ENCODE results near the gene EHHADH.
"Not testable (repeated sequence)": the region's sequence is repeated elsewhere in the genome, so short reads cannot be mapped to it uniquely, and the experiment has no call there.

The EHHADH gene

DNA sequence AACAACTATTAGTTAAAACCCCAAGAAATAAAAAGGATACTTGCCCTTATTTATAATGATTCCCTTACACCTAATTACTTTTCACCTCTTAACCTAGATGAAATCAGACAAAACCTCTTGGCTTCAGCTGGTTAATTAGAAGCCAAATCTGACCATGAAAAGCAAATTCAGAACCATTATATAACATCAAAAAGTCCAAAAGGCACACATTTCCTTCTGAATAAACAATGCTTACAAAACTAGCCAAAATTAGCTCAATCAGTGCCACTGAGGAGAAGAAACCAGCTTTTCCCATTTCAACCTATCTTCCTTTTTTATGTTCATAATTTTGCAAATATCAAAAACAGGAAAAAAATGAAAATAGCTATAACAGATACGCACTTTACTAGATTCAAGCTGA, 3.2 kb downstream of the EHHADH start:
- DNase-seq, result no peak

DNA sequence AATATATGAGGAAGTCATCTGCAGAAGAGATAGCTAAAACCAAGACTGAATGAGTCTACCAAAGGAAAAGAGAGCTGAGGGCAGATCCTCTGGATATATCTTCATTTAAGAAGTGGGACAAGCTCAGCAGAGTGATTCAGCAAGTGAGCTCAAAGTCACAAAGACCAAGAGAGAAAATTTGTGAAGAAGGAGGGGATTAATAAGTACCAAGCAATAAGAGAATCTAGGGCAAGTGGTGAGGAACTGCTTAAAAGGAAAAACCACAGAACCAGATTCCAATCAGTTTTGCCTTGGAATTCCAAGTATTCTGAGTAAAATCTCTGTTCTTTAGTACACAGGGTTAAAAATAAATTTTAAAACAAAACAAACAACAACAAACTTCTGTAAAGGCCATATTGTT, 3.6 kb downstream of the EHHADH start:
- DNase-seq, result no peak

DNA sequence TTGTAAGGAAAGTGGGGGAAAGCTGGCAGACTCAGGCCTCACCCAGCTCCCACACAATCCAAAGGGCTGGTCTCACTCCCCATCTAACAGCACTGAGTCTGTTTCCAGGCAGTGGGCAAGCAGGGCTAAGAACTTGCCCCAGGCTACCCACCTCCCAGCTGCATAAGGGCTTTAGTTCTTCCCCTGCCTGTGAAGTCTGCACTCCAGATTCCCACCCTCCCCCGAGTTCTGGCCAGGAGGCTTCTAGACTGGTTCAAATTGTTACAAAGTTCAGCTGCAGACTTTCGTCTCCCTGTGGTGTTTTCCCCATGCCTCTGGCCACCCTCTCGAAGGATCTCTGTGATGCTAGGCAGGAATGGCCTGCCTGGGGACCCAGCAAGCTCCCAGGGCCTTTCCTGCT, 11.2 kb downstream of the EHHADH start:
- DNase-seq, result no peak

DNA sequence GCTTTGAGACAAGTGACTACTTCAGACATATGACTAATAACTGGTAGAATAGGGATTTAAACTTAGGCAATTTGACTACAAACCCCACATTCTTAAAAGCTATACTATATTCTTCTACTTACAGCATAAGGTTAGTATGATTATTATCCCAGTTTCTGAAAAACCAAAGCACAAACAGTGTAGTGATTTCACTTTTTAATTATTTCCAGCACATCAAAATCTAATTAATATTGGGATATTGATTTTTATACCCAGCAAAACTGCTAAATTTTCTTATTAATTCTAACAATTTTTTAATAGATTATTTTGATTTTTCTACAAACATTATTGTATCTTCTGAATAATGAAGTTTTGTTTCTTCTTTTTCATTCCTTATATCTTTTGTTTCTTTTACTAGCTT, 16.9 kb downstream of the EHHADH start:
- DNase-seq, result no peak

DNA sequence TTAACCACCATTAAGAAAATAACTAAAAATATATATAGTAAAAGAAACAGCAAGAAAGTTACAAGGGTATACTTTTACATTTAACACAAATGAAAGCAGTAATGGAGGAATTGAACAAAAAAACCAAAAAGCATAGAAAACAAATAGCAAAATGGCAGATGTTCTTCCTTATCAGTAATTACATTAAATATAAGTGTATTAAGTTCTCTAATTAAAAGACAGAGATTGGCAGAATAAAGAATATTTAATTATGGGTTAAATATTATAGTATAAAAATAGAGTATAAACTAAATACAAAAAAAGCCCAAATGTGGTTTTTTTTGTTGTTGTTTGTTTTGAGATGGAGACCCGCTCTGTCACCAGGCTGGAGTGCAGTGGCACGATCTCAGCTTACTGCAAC, 20.5 kb downstream of the EHHADH start:
- no peak for DNase-seq

DNA sequence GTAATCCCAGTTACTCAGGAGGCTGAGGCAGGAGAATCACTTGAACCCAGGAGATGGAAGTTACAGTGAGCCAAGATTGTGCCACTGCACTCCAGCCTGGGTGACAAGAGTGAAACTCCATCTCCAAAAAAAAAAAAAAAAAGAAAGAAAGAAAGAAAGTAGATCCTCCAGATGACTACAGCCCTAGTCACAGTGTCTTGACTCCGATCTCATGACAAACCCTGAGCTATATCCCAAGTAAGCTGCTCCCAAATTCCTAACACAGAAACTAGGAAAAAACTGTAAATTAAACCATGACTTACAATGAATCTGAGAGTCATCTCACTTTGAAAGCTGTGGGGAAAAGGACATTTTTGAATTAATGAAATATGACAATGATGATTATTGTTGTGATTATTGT, 27.3 kb downstream of the EHHADH start:
- not testable (repeated sequence) for DNase-seq

DNA sequence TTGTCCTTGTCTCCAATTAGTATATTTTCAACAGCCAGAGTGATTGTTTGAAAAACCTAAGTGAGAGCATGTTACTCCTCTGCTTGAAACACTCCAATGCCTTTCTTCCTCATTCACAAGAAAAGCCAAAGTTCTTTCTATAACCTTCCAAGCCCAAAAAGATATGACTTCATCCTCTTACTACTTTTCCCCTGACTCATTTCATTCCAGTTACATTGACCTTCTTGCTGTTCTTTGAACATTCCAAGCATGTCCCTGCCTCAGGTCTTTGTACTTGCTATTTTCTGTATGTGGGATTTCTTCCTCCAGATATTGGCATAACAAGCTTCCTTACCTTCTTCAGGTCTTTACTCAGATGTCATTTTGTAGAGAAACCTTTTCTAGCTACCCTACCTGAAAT, 28.3 kb downstream of the EHHADH start:
- no peak for DNase-seq

DNA sequence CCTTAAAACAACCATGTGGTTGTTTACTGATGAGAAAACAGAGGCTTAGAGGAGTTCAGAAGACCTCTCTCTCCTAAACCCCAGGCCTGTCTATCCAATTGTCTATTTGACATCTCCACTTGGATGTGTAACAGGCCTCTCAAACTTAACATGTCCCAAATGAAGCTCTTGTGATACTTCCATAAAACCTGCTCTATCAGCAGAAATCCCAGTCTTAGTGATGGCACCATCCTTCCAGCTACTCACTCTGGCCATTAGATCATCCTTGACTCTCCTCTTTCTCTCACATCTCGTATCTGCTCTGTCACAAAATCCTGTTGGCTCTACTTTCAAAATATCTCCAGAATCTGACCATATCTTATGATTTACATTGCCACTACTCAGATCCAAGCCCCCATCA, 28.8 kb downstream of the EHHADH start:
- DNase-seq, result no peak

DNA sequence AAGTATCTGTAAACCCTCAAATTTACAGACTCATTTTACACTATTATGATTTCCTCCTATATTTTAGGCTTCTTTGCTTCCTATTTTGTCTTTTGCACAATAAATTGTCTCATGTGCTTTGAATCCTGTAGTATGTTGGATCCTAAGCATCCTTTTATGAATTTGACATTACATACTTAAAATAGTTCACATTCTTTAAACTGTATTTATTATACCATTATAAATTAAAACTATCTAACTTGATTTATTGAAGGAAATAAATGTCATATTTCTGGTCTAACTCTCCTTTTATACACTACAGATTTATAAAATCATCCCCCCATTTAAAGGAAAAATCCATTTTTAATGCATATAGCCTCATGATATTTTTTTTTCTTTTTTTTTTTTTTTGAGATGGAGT, 32.6 kb downstream of the EHHADH start:
- no peak for DNase-seq

DNA sequence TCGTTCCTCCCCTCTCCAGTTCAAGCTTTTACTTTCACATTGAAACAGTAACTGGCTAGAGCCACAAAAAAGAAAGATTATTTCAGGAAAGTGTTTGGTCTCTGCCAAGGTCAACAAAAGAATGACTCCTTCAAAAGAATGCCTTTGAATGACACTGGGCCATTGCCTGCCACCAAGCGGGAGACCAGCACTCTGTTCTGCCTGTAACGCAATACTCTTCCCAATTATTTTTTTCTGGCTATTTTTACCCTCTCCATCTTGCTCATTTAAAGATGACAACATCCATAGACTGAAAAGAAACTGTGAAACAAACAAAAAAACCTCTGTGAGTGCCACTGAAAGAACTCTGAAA, 37.3 kb downstream of the EHHADH start:
- no peak for DNase-seq

DNA sequence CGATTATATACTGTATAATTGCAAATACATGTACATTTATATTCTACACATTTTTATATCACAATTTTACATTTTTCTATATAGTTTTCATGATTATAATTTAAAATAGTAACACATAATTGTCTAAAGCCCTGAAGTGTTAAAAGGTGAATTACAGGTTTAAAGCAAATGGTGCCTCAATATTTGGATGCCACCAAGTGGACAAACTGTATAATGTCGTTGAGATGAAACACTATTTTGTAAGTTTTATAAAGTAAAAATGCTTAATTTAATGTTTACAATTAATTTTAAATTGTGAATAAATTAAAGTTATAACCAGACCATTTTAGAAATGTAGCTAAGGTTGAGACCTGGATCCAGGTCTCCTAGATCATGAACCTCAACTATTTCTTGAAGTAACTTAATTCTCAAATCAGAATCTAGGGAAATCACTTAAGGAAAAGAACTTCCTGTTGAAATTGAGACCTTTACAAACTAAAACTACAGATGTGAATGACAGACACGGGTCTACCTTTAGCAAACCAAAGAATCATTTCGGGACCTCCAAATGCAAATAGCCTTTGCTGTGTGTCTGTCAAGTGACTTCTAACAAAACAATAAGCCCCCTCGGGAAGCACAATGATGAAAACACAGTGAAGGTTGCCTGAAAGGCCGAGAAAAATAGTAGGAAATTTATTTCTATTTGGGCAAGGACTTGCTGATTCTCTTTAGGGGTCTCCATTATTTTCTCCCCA, 37.8 kb downstream of the EHHADH start:
- no peak for DNase-seq

DNA sequence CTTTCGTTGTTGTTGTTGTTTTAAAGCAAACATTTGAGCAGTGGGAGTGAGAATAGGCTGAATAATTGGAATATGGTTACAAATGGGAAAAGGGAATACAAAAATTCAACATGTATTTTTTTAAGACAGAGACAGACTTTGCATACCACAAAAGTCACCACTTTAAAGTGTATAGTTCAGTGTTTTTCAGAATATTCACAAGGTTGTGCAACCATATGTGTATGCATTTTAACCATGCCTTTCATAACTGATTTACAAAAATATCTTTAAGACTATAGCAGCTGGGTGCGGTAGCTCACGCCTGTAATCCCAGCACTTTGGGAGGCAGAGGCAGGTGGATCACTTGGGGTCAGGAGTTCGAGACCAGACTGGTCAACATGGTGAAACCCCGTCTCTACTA, 41.3 kb downstream of the EHHADH start:
- no peak for DNase-seq

DNA sequence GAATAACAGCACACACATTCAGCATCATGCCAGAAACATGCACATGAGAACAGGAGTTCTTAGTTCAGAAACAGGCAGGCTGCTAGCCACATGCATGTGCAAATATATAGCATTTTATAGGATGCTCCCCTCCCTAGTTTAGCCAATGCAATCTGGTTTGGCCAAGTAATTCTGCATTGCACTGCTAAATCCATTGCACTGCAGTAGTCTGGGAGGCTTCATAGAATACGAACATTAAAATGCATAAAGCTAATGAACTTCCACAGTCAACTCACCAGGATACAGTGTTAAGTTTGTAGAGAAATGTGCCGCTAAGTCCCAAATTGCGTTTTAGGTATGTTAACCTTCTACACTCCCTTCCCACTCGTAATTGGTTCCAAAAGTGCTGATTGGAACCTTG, 41.8 kb downstream of the EHHADH start:
- no peak for DNase-seq

DNA sequence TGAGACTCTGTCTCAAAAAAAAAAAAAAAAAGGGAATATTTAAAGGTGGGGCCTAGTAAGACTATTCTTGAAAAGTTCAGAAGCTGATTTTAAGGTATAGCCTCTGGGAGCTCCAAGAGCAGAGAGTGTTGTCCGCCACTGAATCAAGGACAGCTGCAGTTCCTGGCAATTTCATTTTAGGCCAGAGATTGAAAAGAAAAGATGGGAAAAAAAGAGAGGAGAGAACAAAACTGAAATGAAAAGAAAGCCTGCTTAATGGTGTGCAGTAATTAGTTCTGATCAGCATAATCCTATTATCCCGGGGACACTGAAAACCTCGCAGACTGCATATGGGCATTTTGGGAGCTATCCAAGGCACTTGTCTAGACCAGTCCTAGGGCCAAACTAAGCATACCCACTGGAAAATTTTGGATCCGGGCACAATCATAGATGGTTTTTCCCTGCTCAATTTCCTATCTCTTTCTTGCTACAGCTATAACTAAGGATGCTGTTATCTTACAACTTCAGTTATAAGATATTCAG, 43.2 kb downstream of the EHHADH start:
- no peak for DNase-seq

DNA sequence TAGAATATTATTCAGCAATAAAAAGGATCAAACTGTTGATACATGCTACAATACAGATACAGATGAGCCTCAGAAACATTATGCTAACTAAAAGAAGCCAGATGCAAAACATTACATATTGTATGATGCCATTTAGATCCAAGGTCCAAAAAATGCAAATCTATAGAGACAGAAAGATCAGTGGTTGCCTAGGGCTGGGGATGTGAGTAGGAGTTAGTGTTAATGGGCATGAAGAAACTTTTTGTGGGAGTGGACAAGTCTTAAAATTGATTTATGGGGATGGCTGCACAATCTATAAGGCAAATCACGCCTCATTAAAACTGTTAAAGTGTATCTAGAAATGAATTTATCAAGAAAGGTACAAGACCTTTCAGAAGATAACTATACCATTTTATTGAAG, 45.0 kb downstream of the EHHADH start:
- no peak for DNase-seq

DNA sequence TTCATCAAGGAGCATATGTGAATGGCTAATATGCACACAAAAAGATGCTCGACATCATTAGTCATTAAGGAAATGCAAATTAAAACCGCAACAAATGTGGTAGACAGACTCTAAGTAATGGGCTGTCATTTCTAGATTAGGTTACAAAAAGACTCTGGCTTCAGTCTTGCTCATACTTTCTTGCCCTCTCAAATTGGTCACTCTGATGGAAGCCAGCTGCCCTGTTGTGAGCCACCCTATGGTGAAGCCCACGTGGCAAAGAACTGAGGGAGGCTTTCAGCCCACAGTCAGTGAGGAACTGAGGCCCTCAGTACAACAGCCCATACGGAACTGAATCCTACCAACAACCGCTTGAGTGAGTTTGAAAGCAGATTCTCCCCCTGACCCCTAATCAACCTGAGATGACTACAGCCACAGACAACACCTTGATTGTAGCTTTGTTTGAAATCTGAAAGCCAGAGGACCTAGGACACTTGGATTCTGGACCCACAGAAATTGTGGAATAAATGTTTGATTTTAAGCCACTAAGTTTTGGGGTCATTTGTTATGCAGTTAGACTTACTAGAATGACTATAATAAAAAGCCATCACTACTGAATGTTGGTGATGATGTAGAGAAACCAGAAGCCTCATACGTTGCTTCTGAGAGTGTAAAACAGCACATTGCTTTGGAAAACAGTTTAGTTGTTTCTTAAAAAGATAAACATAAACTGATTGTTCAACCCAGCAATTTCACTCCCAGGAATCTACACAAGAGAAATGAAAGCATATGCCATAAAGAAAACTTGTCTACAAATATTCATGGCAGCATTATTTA, 45.7 kb downstream of the EHHADH start:
- no peak for DNase-seq

DNA sequence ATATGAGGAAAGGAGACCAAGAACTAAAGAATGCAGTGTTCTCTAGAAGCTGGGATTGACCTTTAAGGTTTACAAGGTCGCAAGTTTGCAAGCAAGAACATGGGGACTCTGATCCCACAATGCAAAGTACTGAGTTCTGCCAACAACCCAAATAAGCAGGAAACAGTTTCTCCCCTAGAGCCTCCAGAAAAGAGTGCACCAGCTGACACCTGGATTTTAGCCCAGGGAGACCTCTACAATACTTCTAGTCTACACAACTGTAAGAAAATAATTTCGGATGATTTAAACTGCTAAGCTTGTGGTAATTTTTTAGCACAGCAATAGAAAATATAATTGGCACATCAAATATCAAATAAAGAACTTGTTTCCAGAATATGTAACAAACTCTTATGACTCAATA, 46.4 kb downstream of the EHHADH start:
- DNase-seq, result no peak

DNA sequence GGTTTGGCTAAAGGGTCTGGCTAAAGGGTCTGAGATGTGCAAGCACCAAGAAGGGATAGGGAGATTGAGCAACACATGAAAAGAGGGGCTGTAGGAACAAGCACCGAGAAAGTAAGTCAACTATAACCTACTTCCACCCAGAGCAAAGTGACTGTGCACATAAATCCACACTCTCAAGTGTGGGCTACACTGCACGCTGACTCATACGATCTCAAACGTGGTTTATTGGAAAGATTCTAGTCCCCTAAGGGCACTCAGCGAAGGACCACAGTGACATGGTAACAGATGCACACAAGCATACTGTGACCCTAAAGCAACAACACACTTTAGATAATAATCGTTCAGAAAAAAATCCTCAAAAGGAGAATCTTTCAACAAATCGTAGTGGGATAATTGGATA, 48.0 kb downstream of the EHHADH start:
- DNase-seq, result no peak

DNA sequence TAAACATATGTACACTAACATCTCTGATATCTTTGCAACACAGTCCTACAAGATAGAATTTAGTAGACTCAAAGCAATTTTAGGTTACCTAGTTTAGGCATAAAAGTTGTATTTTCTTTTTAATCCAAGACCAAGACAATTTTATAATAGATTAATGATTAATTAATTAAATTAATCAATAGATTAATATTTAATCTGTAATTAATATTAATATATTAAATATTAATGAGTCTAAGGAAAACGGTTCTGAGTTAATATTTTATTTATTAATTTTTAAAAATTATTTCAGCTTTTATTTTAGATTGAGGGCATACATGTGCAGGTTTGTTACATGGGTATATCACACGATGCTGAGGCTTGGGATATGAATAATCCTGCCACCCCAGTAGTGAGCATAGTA, 49.0 kb downstream of the EHHADH start:
- DNase-seq, result no peak

DNA sequence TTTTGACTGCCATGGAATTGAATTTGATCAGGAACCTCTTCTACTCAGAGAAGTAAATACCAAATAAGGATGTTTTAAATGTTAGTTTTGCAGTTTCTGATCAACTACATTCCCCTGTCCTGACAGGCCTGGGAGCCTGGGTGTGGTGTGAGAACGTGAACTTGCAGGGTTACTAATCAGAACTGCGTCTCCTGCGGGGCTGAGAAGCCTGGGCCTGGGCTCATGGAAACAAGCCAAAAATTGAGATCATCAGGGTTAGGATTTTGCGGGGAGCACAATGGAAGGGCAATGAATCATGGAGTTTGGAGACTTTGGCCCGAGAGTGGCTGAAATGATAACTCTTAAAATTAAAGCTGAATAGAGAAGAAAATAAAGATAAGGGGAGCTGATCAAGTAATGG, 53.2 kb downstream of the EHHADH start:
- DNase-seq, result no peak

DNA sequence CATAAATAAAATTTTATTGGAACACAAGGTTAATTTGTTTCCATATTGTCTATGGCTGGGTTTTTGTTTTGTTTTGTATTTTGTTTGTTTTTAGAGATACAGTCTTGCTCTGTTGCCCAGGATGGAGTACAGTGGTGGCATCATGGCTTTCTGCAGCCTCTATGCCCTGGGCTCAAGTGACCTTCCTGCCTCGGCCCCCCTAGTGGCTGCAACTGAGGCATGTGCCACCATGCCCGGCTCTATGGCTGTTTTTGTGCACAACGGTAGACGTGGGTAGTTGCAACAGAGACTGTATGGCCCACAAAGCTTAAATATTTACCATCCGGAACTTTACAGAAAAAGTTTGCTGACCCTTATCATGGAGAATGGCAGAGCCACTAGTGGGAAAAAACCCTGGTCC, 54.2 kb downstream of the EHHADH start:
- no peak for DNase-seq

DNA sequence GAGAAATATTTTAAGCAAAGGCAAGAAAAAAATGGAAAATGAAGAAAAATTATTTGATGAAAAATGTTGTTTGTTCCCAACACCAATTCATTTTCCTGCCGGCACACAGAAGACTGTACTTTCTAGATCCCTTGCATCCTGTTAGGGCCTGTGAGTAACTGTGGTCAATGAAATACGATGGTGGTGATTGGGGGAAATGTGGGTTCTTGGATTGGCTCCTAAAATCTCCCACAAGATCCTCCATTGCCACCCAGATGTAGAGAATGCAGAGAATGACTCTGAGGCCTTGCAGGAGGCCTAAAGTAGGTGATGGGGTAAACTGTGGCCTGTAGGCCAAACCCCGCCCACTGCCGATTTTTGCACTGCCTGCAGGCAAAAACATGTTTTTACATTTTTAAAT, 54.6 kb downstream of the EHHADH start:
- no peak for DNase-seq

DNA sequence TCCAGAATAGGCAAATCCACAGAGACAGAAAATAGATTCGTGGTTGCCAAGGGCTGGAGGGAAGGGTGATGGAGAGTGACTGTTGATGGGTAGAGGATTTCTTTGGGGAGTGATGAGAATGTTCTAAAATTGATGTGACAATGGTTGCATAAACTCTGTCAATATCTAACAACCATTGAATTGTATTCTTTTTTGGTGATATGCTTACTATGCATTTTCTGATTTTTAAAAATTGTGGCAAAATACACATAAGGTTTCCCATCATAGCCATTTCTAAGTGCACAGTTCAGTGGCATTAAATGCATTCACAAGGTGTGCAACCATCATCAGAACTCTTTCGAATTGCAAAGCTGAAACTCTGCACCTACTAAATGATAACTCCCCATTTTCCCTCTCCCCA, 56.8 kb downstream of the EHHADH start:
- DNase-seq, result no peak

DNA sequence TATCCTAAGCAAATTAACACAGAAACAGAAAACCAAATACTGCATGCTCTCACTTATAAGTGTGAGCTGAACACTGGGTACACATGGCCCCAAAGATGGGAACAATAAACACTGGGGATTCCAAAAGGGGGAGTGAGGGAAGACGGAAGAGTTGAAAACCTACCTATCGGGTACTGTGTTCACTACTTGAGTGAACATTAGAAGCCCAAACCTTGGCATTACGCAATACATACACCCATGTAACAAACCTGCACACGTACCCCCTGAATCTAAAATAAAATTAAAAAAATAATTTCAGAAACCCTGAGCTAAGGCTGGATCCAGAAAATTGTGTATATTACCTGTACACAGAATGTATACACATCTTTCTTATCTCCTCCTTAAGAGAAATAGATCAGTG, 58.2 kb downstream of the EHHADH start:
- DNase-seq, result no peak

DNA sequence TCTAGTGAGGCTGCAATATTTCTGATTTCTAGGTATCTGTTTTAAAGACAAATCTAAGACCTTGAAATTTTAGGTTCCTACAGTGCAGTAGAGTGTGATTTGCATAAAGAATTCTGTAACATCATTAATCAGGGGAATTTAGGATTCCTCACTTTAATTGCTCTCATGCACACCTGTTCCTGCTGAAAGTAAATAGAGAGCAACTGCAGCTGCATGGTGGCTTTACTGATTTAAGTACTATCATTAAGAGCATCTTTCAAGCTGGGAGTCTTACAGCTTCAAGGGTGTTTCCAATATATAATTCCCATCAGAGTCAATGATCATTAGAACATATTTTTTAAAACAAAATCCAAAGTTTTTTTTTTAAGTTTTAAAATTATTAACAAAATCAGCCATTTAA, 65.0 kb downstream of the EHHADH start:
- DNase-seq, result no peak

Data from CD4-positive, alpha-beta T cell treated with Interferon gamma for 1 hour (primary cell).